RPMI7951 (cell line): ENCODE data around the gene MAN2B1. TPM values are rescaled to one million over a fixed set of nuclear protein-coding genes. Genes with fewer than 3 reads are reported as not detected.
A peak's percentile ranks its signal among the peaks of the same experiment; 100 is the strongest.
"Not testable (repeated sequence)": the region's sequence is repeated elsewhere in the genome, so short reads cannot be mapped to it uniquely, and the experiment has no call there.

Source experiments
- DNase-seq: peaks from one replicate; pipeline ENCODE4 v3.0.0-alpha.2; 2012; ENCODE audit warnings: low read depth
- total RNA-seq: library from RNA; depleted of rRNA; stranded (reverse); fragments of >200 nt; shearing (Covaris generic); gene quantifications from 2 replicates; pipeline ENCODE4 v1.2.3, GENCODE V29; 2014; rRNA removed

The MAN2B1 gene
- 22.6 and 25.2 TPM in 2 replicates for total RNA-seq

GRCh38 chr19:12666265-12667048, at the start of gene MAN2B1, which contains the start of gene WDR83:
Gene MAN2B1 (minus strand): TSS chr19:12666742. CDS start chr19:12666701, 41 bp downstream.
Gene WDR83 (plus strand): TSS chr19:12666807. CDS start chr19:12669791, 2,984 bp downstream.
- DNase-seq: peak; percentile 68

- DNase-seq: no peak
Measured at GRCh38 chr19:12715929-12716328, 49.4 kb upstream of the MAN2B1 start.

- no peak for DNase-seq
Measured at GRCh38 chr19:12715102-12715501, 48.6 kb upstream of the MAN2B1 start.

- not testable (repeated sequence) for DNase-seq
Measured at GRCh38 chr19:12713304-12713703, 46.8 kb upstream of the MAN2B1 start.

GRCh38 chr19:12712077-12712476, 45.5 kb upstream of the MAN2B1 start:
- DNase-seq: not testable (repeated sequence)

GRCh38 chr19:12711187-12711586, 44.6 kb upstream of the MAN2B1 start:
- no peak for DNase-seq

GRCh38 chr19:12708641-12709040, 42.1 kb upstream of the MAN2B1 start:
- DNase-seq: no peak

GRCh38 chr19:12706332-12706718, 39.8 kb upstream of the MAN2B1 start:
- DNase-seq: no peak

- no peak for DNase-seq
Measured at GRCh38 chr19:12705654-12706331, 39.3 kb upstream of the MAN2B1 start.

- no peak for DNase-seq
Measured at GRCh38 chr19:12705169-12705568, 38.6 kb upstream of the MAN2B1 start.

GRCh38 chr19:12703046-12703445, 36.5 kb upstream of the MAN2B1 start:
- peak; percentile 44 for DNase-seq

GRCh38 chr19:12701596-12702282, 35.2 kb upstream of the MAN2B1 start:
- DNase-seq: no peak

GRCh38 chr19:12698138-12698537, 31.6 kb upstream of the MAN2B1 start:
- no peak for DNase-seq

GRCh38 chr19:12697425-12697824, 30.9 kb upstream of the MAN2B1 start:
- DNase-seq: not testable (repeated sequence)

GRCh38 chr19:12696366-12697335, 30.1 kb upstream of the MAN2B1 start, which contains the start of gene FBXW9:
Gene FBXW9 (minus strand): TSS chr19:12696631. CDS start chr19:12696581, 50 bp downstream.
- peak; percentile 94 for DNase-seq

GRCh38 chr19:12695997-12696365, 29.4 kb upstream of the MAN2B1 start:
- no peak for DNase-seq

- no peak for DNase-seq
Measured at GRCh38 chr19:12695514-12695913, 29.0 kb upstream of the MAN2B1 start.

- DNase-seq: no peak
Measured at GRCh38 chr19:12695096-12695495, 28.6 kb upstream of the MAN2B1 start.

GRCh38 chr19:12694641-12695040, 28.1 kb upstream of the MAN2B1 start:
- no peak for DNase-seq

- DNase-seq: no peak
Measured at GRCh38 chr19:12692960-12693359, 26.4 kb upstream of the MAN2B1 start.

- DNase-seq: no peak
Measured at GRCh38 chr19:12689581-12690216, 23.2 kb upstream of the MAN2B1 start.
